IPS DF 19.7 (cell line): ENCODE data around the gene CFAP77.

Source experiments
- DNase-seq: peaks from one replicate; pipeline ENCODE4 v3.0.0-alpha.2; 2013; ENCODE audit warnings: low read depth, low spot score

CFAP77 gene

DNA sequence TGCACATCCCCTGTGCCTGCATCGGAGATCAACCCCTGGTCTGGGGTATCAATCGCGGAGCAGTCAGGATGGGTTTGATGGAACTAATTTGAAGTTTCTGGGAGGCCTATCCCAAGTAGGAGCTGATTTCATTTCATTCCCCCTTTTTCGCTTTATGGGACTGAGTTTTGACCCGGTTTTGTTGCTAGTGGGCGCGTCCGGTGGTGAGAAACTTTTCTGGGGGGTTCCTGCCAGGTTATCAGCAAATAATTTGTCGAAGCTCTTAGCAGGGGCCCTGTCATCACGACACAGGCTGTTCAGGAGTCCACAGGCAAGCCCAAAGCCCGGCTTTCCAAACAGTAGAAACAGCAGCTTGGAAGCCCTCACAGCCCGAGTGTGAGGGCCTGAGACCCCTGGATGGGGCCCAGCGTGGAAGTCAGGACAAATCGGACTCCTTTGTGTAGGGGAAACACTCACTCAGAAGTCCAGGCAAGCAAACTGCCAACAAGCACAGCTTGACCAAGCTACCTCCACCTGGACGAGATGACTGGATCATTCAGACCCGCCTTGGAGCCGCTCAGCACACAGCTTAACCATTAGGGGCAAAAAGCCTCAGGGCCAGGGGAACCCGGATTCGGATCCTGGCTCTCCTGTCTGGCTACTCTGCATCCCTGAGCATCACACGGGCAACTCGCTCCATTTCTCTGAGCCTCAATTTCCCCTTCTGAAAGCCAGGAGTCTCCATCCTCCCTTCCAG, 108.0 kb downstream of the CFAP77 start:
- no peak for DNase-seq

DNA sequence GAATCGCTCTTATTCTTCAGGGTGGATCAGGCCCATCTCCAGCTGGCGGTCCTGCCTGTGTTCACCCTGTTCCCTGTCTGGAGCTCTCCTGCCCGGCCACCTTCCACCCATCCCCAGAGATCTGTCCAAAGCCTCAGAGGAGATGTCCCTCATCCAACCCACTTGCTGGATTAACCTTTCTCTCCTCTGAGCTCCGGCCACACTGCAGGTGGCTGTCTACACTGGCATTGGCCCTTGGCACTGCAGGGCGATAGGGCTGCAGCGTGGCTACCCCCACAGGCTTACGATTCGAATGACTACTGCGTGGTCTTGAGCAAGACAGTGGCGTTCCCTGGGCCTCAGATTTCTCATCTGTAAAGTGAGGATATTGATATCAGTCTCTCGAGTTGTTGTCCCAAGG, 108.6 kb downstream of the CFAP77 start:
- DNase-seq: no peak

DNA sequence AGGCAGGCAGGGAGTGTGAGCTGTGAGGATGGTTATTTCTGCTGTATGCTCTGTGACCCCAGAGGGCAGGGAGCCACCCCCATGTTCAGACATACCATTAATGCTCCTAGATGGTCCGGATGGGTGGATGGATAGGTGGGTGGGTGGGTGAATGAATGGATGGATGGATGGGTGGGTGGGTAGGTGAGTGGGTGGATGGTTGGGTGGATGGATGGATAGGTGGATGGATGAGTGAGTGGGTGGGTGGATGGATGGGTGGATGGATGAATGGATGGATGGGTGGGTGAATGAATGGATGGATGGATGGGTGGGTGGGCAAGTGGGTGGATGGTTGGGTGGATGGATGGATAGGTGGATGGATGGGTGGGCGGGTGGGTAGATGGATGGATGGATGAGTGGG, 109.0 kb downstream of the CFAP77 start:
- no peak for DNase-seq

DNA sequence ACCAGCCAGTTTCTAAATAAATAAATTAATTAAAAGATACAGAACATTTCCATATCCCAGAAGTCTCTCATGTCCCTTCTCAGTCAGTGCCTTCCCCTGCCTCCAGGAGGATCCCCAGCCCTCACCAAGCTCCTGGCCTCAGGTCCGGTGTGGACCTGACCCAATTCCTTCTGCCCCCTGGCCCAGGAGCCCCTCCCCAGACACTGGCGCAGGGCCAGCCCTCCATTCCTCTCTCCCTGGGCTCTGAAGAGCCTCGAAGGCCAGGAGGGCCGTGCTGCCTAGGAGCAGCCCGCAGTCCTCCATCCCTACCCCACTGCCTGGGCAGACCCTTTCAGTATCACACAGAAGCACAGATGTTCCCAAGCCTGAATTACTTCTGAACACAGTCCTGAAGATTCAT, 110.6 kb downstream of the CFAP77 start:
- DNase-seq: no peak

DNA sequence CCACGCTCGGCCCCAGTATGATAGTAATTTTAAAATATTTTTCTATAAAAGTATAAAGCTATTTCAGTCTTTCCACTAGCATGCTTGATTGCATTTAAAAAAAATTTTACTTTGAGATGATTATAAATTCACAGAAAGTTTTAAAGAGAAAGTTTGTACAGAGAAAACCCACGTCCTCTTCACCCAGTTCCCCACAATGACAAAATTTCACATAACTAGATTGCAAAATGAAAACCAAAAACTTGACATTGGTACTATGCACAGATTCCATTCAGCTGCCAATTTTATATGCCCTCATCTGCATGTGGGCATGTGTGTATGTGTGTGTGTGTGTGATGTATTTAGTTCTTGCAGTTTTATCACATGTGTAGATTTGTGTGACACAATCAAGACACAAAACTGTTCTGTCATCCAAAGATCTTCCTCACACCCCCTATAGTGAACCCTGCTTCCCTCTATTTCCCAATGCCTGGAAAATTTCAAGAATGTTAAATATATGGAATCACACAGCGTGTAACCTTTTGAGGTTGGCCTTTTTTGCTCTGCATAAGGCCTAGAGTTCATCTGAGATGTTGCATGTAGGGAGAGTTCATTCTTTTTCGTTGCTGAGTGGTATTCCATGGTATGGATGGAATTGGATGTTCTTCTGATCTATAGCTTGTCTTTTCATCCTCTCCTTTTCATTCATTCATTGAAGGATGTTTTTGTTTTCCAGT, 115.5 kb downstream of the CFAP77 start:
- DNase-seq: no peak

DNA sequence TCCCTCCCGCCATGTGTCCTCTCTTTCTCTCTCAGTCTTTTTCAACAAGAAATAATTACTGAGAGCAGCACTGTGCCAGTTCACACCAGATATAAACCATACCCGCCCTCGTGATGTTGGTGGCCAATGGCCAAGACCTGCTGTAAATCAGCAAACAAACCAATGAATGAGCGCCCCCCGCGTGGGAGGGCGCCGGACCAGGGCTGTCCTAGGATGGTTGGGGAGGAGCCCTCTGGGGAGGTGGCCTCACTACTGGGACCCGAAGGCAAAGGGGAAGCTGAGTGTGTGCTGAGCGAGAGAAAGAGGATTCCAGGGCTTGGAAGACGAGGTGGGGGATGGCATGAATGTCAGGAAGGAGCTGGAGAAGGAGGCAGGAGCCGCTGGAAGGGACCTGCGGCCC, 121.2 kb downstream of the CFAP77 start:
- no peak for DNase-seq

DNA sequence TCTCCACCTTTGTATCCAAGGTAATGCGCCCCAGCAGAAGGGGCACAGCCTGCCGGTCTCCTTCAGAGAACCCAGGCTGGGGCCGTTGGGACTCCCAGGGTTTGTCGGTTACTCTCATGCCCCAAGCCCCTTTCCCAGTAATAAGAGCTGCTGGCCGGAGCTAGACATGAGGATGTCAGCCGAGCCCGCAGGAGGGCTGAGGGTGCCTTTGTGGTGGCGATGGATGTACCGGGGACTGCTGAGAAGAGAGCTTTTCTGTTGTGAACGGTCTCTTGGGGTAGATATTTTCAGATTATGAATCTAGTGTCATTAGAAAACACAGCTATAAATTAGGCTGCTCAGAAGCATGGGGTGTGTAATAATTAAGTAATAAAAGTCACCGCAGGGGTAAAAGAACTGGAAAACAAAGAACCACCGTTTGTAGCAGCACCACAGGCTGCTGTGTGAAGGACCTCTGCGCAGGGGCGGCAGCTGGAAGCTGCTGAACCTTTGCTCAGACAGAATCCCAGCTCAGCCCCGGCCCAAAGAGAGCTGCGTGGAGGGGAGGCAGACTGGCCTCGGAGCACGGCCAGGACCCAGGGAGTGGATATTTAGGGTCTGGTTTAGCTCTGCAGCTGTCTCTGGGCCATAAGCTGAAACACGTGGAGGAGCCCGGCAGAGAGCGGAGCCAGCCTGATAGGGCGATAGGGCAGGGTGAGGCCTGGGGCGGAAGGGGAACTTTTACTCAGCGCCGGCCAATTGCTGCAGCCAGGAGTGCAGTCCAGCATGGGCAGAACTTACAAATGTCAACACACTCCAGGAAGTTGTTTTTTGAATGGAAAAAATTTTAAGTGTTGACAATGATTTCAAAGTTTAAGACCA, 121.9 kb downstream of the CFAP77 start:
- DNase-seq: no peak

DNA sequence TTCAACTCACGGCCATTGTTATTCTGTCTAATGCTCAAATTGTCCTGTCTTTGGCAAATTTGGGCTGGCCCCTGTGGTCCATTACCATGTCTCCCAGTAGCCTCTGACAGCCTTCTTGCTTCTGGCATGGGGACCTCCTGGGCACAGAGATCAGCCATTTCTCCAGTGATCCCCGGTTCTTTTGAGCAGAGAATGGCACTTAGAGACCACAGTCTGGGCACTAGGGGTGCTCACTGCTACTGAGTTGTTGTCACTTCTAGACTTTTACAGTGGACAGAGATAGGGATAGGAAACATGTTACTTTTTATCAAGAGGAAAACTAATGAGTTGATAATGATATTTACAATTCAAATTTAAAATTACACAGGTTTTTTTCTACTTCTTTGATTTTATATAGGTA, 124.8 kb downstream of the CFAP77 start:
- DNase-seq: no peak

DNA sequence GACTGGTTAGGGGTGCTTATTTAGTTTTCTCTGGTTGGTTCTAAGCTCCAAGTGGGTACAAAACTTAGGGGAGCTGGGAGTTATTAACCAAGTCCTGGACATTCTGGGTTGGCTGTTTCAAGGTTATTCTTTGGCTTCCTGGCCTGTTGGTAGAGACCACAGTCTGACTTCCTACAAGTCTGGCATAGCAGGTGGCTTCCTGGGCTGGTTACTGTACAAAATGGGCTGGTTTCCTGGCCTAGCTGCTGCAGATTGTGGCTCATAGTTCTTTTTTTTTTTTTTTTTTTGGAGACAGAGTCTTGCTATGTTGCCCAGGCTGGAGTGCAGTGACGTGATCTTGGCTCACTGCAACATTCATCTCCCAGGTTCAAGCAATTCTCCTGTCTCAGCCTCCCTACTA, 126.1 kb downstream of the CFAP77 start:
- DNase-seq: no peak

DNA sequence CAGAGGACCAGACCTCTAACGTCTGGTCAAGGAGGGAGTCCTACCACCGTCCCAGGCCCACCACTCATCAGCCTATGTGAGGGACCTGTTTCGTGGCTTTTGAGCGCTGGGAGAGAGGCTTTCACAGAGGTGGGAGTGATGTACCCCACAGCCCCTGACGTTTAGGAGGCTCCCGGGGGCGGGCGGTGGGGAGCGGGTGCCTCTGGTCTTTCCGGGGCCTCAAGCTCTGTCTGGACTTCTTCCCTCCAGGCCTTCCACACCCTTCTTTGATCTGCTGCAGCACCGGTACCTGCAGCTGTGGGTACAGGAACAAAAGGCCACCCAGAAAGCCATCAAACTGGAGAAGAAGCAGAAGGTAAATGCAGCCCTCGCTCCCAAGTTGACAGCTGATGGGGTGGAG, 127.3 kb downstream of the CFAP77 start:
- no peak for DNase-seq

DNA sequence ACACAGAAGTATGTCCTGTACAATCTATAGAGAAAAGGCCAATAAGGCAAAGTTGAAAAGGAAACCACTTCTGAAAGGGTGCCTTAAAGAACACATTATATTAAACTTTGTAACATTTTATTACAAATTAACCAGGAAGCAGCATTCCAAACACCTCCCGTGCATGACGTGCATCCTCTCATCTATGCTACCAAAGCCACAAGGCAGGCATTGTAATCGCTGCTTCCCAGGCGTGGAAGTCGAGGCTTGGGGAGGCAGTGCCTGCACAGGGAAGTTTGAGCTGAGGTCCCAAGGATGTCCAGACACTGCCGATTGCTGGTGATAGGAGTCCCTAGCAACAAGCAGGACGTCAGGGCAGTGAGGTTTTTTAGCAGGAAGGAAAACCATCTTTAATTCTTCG, 128.1 kb downstream of the CFAP77 start:
- no peak for DNase-seq

DNA sequence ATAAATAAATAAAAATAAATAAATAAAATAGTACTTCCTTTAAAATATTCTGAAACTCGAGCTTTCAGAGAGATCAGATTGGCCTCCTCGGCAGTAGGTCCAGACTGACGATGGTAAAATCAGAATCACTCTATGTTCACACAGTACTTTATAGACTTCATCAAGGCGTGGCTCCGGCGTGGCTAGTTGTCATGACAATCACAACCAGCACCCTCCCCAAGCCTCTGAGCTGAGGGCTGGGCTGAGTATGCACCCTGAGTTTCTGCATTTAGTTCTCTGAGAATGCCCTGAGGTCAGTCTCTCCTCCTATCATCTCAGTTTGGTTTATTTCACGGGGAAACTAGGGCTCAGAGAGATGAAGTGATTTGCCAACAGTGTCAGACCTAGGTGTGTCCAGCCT, 129.1 kb downstream of the CFAP77 start:
- DNase-seq: no peak

DNA sequence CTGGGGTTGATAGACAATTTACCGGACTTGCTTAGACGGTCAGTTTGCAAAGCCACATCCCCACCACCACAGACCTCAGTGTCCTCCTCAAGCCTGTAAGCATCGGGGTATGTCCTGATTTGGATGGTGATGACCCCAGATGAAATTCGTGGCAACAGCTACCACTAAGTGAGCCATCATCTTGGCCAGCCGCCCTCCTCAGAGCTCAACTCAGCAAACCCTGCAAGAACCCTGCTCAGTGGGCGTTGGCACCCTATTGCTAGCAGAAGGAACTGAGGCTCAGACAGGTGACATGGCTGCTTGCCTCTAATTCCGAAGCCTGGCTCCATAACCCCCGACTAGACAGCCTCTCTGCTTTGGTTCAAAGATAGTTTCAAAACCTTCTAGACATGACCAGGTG, 131.0 kb downstream of the CFAP77 start:
- no peak for DNase-seq

DNA sequence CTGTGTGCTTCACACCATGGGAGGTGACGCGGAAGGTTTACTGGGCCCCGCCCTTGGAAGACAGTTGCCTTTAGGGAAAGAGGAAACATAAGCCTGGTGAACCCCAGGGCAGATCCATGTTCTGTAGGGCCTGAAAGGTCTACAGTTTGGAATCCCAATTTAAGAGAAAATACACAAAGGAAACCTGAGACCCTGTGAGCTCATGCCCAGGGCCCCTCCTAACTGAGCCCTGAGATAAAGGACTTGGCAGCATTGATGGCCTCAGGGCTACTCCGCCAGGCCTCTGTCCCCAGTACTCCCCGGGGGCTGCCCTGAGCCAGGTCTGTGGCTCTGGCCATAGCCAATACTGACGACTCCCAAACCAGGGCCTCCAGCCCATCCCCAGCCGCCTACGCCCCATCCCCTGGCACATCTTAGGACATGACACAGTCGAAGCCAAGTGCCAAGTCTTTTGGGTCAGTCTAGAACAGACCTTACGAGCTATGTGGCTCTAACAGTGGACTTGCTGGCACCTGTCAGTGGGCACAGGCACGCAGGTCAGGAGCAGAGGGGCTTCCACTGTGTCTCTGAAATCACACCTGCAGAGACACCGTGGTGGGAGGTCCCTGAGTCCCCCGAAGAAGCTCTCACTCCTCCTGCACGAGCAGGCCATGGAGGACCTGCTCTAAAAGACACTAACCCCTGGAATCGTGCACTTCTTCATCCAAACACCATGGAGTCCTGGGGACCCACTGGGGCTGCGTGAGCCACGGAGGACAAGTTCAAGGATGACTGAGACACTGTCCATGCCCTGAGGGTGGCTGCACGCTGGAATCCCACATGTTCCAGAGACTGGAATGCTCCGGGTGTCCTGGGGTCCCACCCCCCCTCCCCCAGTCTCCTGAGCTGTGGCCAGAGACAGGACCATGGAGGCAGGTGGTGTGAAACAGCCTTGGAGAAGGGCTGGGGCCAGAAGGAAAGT, 132.1 kb downstream of the CFAP77 start:
- no peak for DNase-seq

DNA sequence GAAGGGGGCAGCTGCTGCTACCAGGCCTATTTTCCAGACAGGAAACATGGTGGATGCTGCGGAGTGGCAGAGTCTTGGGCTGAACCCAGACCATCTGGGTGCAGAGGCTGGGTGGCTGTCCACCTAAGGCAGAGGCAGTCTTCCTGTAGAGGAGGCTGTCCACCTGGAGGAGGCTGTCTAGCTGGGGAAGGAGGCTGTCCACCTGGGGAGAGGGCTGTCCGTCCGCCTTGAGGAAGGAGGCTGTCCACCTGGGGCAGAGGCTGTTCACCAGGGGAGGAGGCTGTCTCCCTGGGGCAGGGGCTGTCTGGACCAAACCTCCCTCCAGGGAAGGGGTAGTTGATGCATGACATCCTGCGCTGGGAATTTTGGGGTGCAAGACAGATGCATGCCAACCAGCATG, 133.2 kb downstream of the CFAP77 start:
- no peak for DNase-seq

DNA sequence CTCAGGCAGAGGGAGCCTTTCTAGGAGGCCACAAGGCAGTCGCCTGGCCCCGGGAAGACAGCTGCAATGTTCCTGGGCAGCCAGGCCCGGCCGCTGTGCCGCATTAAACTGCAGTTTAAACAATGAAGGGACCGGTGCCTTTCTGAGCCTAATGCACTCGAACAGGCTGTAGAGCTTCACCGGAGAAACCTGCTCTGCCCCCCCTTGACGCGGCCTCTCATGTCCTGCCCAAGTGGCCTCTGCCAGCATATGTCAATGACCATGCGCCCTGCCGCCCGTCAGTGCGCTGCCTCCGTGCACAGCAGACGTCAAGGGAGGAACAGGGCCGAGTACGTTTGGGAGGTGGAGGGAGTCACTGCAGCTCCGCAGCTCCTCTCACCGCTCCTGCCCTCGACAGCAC, 133.9 kb downstream of the CFAP77 start:
- DNase-seq: no peak

DNA sequence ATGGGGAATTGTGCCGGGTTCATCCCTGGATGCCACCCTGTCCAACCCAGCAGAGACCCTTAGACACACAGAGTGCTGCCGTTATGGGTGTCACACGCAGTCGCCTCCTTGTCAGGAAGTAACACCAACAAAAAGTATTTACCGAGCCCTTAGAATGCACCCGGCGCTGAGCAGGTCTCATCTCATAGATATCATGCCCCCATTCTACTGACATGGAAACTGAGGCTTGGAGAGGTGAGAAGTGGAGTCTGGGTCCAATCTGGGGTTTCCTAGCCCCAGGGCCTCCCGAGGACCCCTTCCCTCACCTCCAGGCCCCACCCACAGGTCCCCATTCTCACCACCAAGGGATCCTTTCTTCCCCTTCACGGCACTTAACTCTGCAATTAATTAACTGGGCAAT, 135.6 kb downstream of the CFAP77 start:
- DNase-seq: no peak

DNA sequence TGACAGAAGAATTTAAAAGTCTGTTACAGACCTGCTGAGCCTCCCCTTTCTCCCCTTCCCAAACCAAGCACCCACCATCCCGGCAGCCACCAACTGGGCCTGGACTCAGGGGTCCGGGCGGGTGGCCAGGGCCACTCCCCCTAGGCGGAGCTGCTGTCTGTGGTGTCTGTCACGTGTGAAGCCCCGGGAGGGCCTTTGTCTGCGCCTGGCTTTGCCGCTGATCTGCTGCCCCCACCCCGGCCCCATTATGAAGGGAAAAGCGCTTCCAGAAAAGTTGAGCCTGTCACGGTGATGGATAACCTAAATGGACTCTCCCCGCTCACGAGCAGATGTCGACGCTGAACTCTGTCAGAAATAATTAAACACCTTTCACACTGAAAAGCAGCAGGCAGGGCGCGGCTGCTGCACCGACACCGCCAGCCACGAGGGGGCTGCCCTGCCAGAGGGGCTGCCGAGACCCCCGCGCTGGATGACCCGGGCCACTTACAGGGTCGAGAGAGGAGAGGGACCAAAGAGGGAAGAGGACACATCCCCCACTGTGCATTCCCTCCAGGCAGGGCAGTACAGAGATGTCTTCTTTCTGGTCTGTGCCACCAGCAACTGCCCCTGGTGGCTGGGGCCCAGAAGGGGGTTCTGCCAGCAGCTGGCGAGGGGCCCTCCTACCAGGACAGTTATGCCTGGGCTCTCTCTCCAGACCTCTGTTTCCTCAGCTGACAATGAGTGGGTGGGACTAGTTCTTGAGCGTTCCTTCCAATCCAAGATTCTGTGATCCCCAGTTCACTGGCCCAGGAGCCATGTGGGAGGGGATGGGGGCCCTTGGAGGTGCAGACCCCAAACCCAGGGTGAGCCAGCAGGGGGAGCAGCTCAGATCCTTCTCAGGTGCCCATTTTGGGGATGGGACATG, 136.4 kb downstream of the CFAP77 start:
- peak; percentile 23 for DNase-seq

DNA sequence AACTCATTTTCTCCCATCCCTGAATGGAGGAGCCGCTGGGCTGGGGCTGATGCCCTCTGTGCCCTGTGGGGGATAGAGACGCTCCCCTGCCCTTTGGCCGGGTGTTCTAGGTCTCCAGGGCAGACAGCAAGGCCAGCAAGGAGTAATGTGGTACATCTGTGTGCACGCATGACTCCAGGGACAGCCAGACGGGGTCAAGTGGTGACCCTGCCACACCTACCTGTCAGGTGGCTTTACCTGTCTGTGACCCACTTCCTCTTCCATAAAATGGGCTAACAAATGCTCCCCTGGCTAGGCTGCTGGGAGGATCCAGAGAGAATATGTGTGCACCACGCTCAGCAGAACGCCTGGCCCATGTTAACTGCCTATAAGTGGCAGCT, 137.0 kb downstream of the CFAP77 start:
- no peak for DNase-seq

DNA sequence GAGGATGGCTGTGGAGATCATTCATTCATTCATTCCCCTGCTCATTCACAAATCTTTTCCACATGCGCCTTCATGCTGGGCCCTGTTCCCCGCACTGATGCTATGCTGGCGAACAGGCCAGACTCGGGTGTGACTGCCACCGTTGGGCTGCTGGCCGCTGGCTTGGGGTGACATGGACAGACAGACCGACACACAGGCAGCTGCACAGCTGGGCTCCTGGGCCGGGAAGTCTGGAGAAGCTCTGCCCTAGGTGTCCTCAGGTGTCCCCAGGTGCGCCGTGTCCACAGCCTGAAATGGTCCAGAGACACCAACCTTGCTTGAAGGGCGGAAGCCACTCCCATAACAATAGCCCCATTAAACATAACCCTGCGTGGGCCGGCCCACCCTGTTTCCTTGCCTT, 137.4 kb downstream of the CFAP77 start:
- no peak for DNase-seq
